ENCODE results near the gene CCDC149. TPM values are rescaled to one million over a fixed set of nuclear protein-coding genes. Genes with fewer than 3 reads are reported as not detected.

The CCDC149 gene
- total and polyA plus RNA-seq, 2 of the 8 experiments (the other 6 are each of a cell fraction or from before 2014, with no cell fraction given) = 2.2 to 5.6 TPM

DNA sequence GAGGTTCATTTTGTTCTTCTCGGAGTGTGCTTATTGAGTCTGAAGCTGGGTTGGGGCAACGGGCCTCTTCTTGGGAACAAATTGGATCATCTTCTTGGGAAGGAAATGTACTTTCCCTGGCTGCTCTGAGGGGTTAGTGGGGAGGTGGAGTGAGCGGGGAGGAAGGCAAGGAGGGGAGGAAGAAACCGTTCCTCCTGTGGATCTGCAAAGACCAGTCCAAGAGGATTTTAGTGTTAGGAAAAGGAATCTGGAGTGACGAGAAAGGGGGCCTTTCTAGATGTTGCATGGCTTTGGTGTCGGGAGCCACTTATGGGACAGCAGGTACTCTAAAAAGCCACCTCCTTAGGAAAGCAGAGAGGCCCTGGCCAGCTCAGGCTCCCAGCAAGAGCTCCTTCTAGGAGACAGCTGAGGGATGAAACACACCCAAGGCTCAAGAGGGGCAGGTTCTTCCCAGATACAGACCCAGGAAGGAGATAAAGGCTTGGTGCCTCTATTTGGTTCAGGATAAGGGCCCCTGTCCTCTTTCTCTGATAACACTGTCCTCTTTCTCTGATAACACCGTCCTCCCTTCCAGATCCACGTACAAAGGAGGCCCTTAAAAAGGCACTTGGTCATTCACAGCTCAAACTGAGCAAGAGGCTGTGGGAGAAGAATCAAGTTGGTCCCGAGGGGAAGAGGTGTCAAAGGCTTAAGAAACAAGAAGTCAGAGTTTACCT, 117.0 kb downstream of the CCDC149 start:
- DNase-seq (ENCODE audit: low read depth in 1 of 2, low spot score in 2 of 2) (no peak), FAIRE-seq (peak; percentile 7)
- Histone ChIP-seq H3K4me2 (ENCODE audit: insufficient read depth in 1 of 2, low read depth in 2 of 2, low read length in 2 of 2) (peak overlapping the region; percentile 56 to 73), H3K79me2 (ENCODE audit: control insufficient read depth in 1 of 2, insufficient read depth in 2 of 2, low read length in 2 of 2) (no peaks in the 10 kb centered on the region), H3K14ac (ENCODE audit: insufficient read length) (no peak overlapping the region), H3K36me3 (ENCODE audit: control insufficient read depth in 2 of 4, insufficient read depth in 4 of 4, low read length in 3 of 4) (peaks cover 0 to 6% (median 0%) of the 10 kb centered on the region in 4 experiments; a peak in 1 of 8 replicates), H3K79me1 (ENCODE audit: low read depth, low read length) (no peaks in the 10 kb centered on the region), H3K23me2 (ENCODE audit: low read depth, low read length) (peaks cover 14% of the 10 kb centered on the region; the same call in 1 of the 2 replicates), H2BK12ac (ENCODE audit: low read depth, low read length) (peak overlapping the region; percentile 76), H4K20me1 (replicated peaks in 1 of 2; ENCODE audit: control insufficient read depth in 1 of 2, insufficient read depth in 2 of 2, low read length in 2 of 2) (no peaks in the 10 kb centered on the region), H2AK5ac (ENCODE audit: low read depth, low read length) (no peak overlapping the region), H3K9me3 (ENCODE audit: insufficient read depth in 2 of 2, low read depth in 1 of 2, low read length in 1 of 2) (peaks cover 0 to 6% of the 10 kb centered on the region in 2 experiments; a peak in 1 of 4 replicates), H4K5ac (ENCODE audit: insufficient read length, low read depth, low read length) (no peak overlapping the region), H2AFZ (ENCODE audit: low read length) (peak overlapping the region; percentile 95), H3K18ac (ENCODE audit: extremely low read depth, low read length) (peak overlapping the region; percentile 79; the same call in 1 of the 2 replicates), H2BK15ac (ENCODE audit: low read length) (no peak overlapping the region; the same call in 1 of the 2 replicates), H3K27me3 (replicated peaks in 1 of 4; ENCODE audit: control insufficient read depth in 3 of 4, extremely low read depth in 1 of 4, insufficient read depth in 3 of 4, low read length in 3 of 4) (peaks cover 13 to 37% (median 29%) of the 10 kb centered on the region in 4 experiments), H3K4ac (replicated peaks; ENCODE audit: insufficient read length, low read depth, low read length) (no peak overlapping the region), H2BK5ac (ENCODE audit: low read depth, low read length) (peak overlapping the region; percentile 7; the same call in 1 of the 2 replicates), H3K56ac (replicated peaks; ENCODE audit: insufficient read length, low read depth, low read length) (no peak overlapping the region), H3K27ac (ENCODE audit: low read depth, low read length) (no peak overlapping the region), H3K9ac (replicated peaks in 1 of 4; ENCODE audit: extremely low read depth in 1 of 4, low read depth in 3 of 4, low read length in 3 of 4) (no peak overlapping the region), H4K8ac (ENCODE audit: extremely low read depth, insufficient read depth, low read length) (no peak overlapping the region), H4K91ac (replicated peaks; ENCODE audit: insufficient read length, low read length) (no peak overlapping the region), H2BK120ac (replicated peaks; ENCODE audit: low read depth, low read length) (no peak overlapping the region), H3K4me1 (replicated peaks in 1 of 4; ENCODE audit: control insufficient read depth in 3 of 4, insufficient read depth in 4 of 4, low read length in 3 of 4) (peaks cover 1 to 18% (median 12%) of the 10 kb centered on the region in 4 experiments), H2BK20ac (ENCODE audit: low read length) (0 out of 2 replicates have a peak overlapping the region, but pooled peaks have one; percentile 43), H3K23ac (ENCODE audit: insufficient read length) (no peak overlapping the region), H3K4me3 (ENCODE audit: extremely low read depth in 1 of 4, insufficient read depth in 2 of 4, low read depth in 3 of 4, low read length in 4 of 4) (peak overlapping the region; percentile 0 to 57 (median 34); a peak in 5 of 8 replicates)
- 55% methylated on average over 9 of the region's 9 CpGs; no CpG with 5 or more reads in 1 of the 2 experiments for WGBS, 2 experiments (ENCODE audit: extremely low coverage in 1 of 2, insufficient coverage in 1 of 2, insufficient read length in 1 of 2, insufficient replicate concordance in 2 of 2, low coverage in 1 of 2, low lambda C conversion rate in 2 of 2, missing lambda C conversion rate in 1 of 2)
- POLR2A ChIA-PET (ENCODE audit: partially characterized antibody) = interaction anchor here (1.0 to 1.3 kb wide), 2 partner anchors 114 to 224 kb away, joined by 3 read pairs; no protein-coding TSS in a partner anchor
- TF ChIP-seq ASH2L (IDR thresholded peaks at IDR 0.05; ENCODE audit: low read length) (peak; percentile 17), BACH1 (IDR thresholded peaks at IDR 0.05; ENCODE audit: low read length) (no peak)
- CTCF ChIA-PET (ENCODE audit: partially characterized antibody) = interaction anchor here (0.7 to 4.5 kb wide), 6 partner anchors 13 to 120 kb away, joined by 3 to 29 read pairs (median 3); no protein-coding TSS in a partner anchor
